Endodermal cell (in vitro differentiated cells): ENCODE measurements around the gene FAM13A. TPM values are rescaled to one million over a fixed set of nuclear protein-coding genes. Genes with fewer than 3 reads are reported as not detected.

Experiments
- DNase-seq: peaks from one replicate; pipeline ENCODE4 v3.0.0-alpha.2; 2017
- H3K27ac ChIP-seq: 2 replicates; pipeline ENCODE4 v1.5.1; 2013; ENCODE audit warnings: mild to moderate bottlenecking, low read depth, low read length, moderate library complexity
- H3K27me3 ChIP-seq: 2 replicates; pipeline ENCODE4 v1.6.1; 2013; ENCODE audit warnings: mild to moderate bottlenecking, low read length, moderate library complexity; ENCODE audit not compliant: insufficient read depth, control insufficient read depth, poor library complexity, severe bottlenecking
- H3K36me3 ChIP-seq: 2 replicates; pipeline ENCODE4 v1.7.0; 2013; ENCODE audit warnings: mild to moderate bottlenecking, low read length, moderate library complexity; ENCODE audit not compliant: control insufficient read depth, insufficient read depth
- H3K4me1 ChIP-seq: one replicate; pipeline ENCODE4 v1.7.0; 2013; ENCODE audit warnings: low read length; ENCODE audit not compliant: control insufficient read depth, insufficient read depth
- H3K4me3 ChIP-seq: 2 replicates; pipeline ENCODE4 v1.5.1; 2013; ENCODE audit warnings: mild to moderate bottlenecking, low read length, moderate library complexity
- H3K9ac ChIP-seq: 2 replicates; pipeline ENCODE4 v1.6.1; 2013; ENCODE audit warnings: mild to moderate bottlenecking, low read length, moderate library complexity; ENCODE audit not compliant: poor library complexity, severe bottlenecking; ENCODE audit errors: extremely low read depth
- H3K9me3 ChIP-seq: 2 replicates; pipeline ENCODE4 v1.6.1; 2013; ENCODE audit warnings: mild to moderate bottlenecking, low read length, moderate library complexity; ENCODE audit not compliant: control insufficient read depth
- H3K27ac Mint-ChIP-seq: 2 replicates; pipeline ENCODE4 v1.8.0; 2020; ENCODE audit warnings: mixed read lengths
- H3K27me3 Mint-ChIP-seq: 2 replicates; pipeline ENCODE4 v1.8.0; 2021; ENCODE audit warnings: mild to moderate bottlenecking, mixed read lengths; ENCODE audit not compliant: insufficient read depth
- H3K36me3 Mint-ChIP-seq: 2 replicates; pipeline ENCODE4 v1.8.0; 2020; ENCODE audit warnings: low read depth, mixed read lengths
- H3K4me1 Mint-ChIP-seq: 2 replicates; pipeline ENCODE4 v1.8.0; 2020; ENCODE audit warnings: mixed read lengths
- H3K4me3 Mint-ChIP-seq: 2 replicates; pipeline ENCODE4 v1.8.0; 2020; ENCODE audit warnings: mild to moderate bottlenecking, moderate library complexity, mixed read lengths
- H3K9me3 Mint-ChIP-seq: 2 replicates; pipeline ENCODE4 v1.8.0; 2020; ENCODE audit warnings: mild to moderate bottlenecking, mixed read lengths
- CTCF ChIP-seq: fragments of 200-600 bp; sonication (generic); conservative IDR thresholded peaks from 2 replicates; pipeline ENCODE4 v1.5.0; 2021; ENCODE audit warnings: antibody characterized with exemption, mild to moderate bottlenecking
- WGBS, 2 experiments: methylation state at CpG; one replicate each; pipeline versions ENCODE4 v1.1.5 to v1.1.7; 2013; ENCODE audit warnings: missing lambda C conversion rate in 2 of 2, mixed read lengths in 1 of 2; ENCODE audit not compliant: insufficient coverage in 1 of 2, insufficient read length in 1 of 2; 5-methylcytosine and 5-hydroxymethylcytosine counted together
- total RNA-seq, 2 donors: library from RNA; stranded (reverse); fragmentation: NEBNext Ultra II Directional in 1 of 2; extraction: Animal tissue kit (Norgen Biotek cat#: 25700) in 1 of 2; gene quantifications; 2 replicates in 1 of 2; 3 replicates in 1 of 2; pipeline ENCODE4 v1.2.1, GENCODE V29; 2021

Gene FAM13A
- total RNA-seq, 2 donors from 2014 or later: 13.6 to 17.0 TPM

GRCh38 chr4:88719381-88719780 lies 337.6 kb downstream of the FAM13A start:
- no peak overlapping the region for H3K27ac Mint-ChIP-seq
- no peak overlapping the region for H3K4me3 Mint-ChIP-seq
- TF ChIP-seq CTCF: no peak
- H3K4me1 Mint-ChIP-seq: no peaks in the 10 kb centered on the region
- Histone ChIP-seq H3K27ac (no peak overlapping the region), H3K27me3 (no peaks in the 10 kb centered on the region), H3K9me3 (peaks cover 25% of the 10 kb centered on the region), H3K9ac (no peak overlapping the region), H3K4me3 (no peak overlapping the region), H3K36me3 (no peaks in the 10 kb centered on the region), H3K4me1 (no peaks in the 10 kb centered on the region)
- H3K36me3 Mint-ChIP-seq: peaks cover 16% of the 10 kb centered on the region
- no peaks in the 10 kb centered on the region for H3K27me3 Mint-ChIP-seq
- 100% methylated on average over 1 of the region's 1 CpG; no CpG with 5 or more reads in 1 of the 2 experiments for WGBS, 2 experiments
- no peak for DNase-seq
- H3K9me3 Mint-ChIP-seq: peaks cover 18% of the 10 kb centered on the region

- peaks cover 18% of the 10 kb centered on the region for H3K9me3 Mint-ChIP-seq
- no peaks in the 10 kb centered on the region for H3K4me1 Mint-ChIP-seq
- no peaks in the 10 kb centered on the region for H3K27me3 Mint-ChIP-seq
- H3K4me3 ChIP-seq: no peak overlapping the region
- H3K4me3 Mint-ChIP-seq: no peak overlapping the region
- H3K27ac Mint-ChIP-seq: no peak overlapping the region
- peaks cover 25% of the 10 kb centered on the region for H3K9me3 ChIP-seq
- H3K4me1 ChIP-seq: no peaks in the 10 kb centered on the region
- WGBS, 2 experiments: 93 to 97% methylated on average over 3 to 5 of the region's 5 CpGs
- TF ChIP-seq CTCF: no peak
- H3K9ac ChIP-seq: no peak overlapping the region
- H3K27me3 ChIP-seq: no peaks in the 10 kb centered on the region
- peaks cover 16% of the 10 kb centered on the region for H3K36me3 Mint-ChIP-seq
- no peaks in the 10 kb centered on the region for H3K36me3 ChIP-seq
- no peak overlapping the region for H3K27ac ChIP-seq
- DNase-seq: no peak
Measured at GRCh38 chr4:88718098-88718497, 338.9 kb downstream of the FAM13A start.

- TF ChIP-seq CTCF: no peak
- Mint-ChIP-seq H3K4me1 (no peaks in the 10 kb centered on the region), H3K36me3 (peaks cover 16% of the 10 kb centered on the region), H3K27ac (no peak overlapping the region), H3K4me3 (no peak overlapping the region), H3K9me3 (peaks cover 18% of the 10 kb centered on the region), H3K27me3 (no peaks in the 10 kb centered on the region)
- Histone ChIP-seq H3K9me3 (peaks cover 25% of the 10 kb centered on the region), H3K27me3 (no peaks in the 10 kb centered on the region), H3K27ac (no peak overlapping the region), H3K4me1 (no peaks in the 10 kb centered on the region), H3K9ac (no peak overlapping the region), H3K36me3 (no peaks in the 10 kb centered on the region), H3K4me3 (no peak overlapping the region)
- no peak for DNase-seq
- 83% methylated on average over 1 of the region's 1 CpG; no CpG with 5 or more reads in 1 of the 2 experiments for WGBS, 2 experiments
Measured at GRCh38 chr4:88713782-88714181, 343.2 kb downstream of the FAM13A start.
